GM21737 (cell line): ENCODE measurements around the gene SHISA9.

ENCODE experiments used
- ATAC-seq: cut with Tn5 transposase; IDR thresholded peaks from one replicate; pipeline ENCODE4 v1.9.1; 2021; ENCODE audit warnings: mild to moderate bottlenecking, moderate library complexity; ENCODE audit not compliant: unreplicated experiment

SHISA9 gene

DNA sequence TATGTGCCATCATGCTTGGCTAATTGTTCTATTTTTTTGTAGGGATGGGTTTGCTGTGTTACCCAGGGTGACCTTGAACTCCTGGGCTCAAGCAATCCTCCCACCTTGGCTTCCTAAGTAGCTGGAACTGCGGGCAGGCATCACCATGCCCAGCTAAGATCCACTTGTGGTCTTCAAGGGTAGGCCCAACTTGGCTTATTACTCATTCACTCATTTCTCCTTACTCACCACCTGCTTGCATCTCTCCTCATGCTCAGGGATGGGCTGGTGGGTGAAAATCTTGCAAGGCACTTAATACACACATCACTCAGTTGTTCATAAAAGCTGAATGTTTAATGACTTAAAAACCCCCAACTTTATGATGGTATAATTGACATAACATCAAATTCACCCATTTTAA, 207.8 kb downstream of the SHISA9 start:
- no peak for ATAC-seq

GRCh38 chr16:13110124-13110796, 208.9 kb downstream of the SHISA9 start:
- no peak for ATAC-seq

DNA sequence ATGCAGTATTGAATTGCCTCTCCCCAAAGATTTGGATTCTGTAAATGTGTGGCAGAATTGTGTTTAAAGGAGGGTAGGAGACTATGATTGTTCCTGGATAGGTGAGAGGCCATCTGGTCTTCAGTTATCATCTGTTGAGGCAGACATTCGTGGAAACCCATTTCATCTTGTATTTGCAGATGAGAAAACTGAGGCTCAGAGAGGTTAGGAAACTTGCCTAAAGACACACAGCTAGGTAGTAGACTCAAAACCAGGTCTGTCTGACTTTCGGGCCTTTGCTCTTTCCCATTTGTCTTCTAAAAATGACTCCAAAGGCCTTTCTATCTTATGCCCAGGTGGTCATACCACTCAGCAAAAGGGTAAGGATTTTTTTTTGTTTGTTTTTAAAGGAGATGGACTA, 210.3 kb downstream of the SHISA9 start:
- ATAC-seq, result no peak

GRCh38 chr16:13113741-13114140, 212.3 kb downstream of the SHISA9 start:
- ATAC-seq, result no peak

DNA sequence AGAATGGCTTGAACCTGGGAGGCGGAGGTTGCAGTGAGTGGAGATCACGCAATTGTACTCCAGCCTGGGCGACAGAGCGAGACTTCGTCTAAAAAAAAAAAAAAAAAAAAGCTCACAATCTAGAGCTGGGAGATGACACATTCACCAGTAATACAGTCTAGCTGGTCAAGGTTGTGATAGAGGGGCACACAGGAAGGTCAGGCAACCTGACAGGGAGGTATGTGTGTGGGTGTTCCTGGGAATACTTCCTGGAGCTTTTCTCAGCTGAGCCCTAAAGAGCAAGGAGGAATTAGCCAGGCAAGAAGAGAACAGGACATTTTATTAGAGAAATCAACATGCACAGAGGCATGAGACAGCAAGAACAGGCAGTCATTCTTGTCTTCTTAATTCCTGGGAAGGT, 216.7 kb downstream of the SHISA9 start:
- no peak for ATAC-seq

- ATAC-seq, result no peak
Observed at GRCh38 chr16:13120091-13120490, 218.7 kb downstream of the SHISA9 start.

DNA sequence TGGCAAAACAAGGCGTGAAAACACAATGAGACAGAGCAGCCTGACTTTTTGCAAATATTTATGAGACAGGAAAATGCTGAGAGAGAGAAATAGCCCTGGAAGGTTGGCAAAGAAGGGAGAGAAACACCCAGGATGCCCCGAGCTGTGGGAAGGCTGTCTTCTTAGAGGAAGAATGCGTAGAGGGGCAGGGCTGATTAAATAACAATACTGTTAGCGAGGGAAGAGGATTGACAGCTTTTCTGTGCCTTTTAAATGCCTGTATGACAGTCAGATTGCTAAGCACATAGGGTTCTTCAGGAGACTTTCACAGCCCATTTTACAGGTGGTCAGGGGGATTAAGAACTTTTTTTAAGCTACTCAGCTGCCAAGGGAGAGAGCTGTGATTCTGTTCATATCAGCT, 219.2 kb downstream of the SHISA9 start:
- ATAC-seq, result no peak

DNA sequence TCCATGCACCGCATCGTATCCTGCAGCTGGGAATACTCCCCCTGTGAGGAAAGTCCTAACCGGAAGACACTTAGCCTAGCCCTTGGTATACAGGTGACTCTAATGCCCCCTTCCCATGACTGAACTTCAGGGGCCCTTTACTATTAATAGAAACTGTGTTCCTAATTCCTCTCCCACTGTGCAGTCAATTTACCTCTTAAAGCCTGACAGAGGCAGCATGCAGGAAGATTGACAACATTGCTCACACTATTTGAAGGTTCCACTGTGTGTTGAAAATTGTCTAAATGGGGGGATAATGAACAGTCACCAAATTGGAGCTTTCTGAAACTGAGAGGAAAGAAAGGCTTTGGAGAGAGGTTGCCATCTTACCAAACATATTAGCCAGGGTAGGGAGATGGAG, 222.6 kb downstream of the SHISA9 start:
- no peak for ATAC-seq

DNA sequence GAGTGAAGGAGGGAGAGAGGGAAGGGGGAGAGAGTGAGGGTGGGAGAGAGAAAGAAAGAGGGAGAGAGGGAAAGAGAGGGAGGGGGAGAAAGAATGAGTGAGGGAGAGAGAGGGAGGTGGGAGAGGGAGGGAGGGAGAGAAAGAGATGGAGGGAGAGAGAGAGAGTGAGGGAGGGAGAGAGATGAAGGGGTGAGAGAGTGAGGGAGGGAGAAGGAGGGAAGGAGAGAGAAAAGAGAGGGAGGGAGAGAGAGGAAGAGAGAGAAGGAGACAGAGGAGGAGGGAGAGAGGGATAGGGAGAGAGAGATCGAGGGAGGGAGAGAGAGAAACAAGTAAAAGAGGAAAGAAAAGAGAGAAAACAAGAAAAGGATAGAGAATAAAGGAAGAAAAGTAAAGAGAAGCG, 225.7 kb downstream of the SHISA9 start:
- no peak for ATAC-seq

DNA sequence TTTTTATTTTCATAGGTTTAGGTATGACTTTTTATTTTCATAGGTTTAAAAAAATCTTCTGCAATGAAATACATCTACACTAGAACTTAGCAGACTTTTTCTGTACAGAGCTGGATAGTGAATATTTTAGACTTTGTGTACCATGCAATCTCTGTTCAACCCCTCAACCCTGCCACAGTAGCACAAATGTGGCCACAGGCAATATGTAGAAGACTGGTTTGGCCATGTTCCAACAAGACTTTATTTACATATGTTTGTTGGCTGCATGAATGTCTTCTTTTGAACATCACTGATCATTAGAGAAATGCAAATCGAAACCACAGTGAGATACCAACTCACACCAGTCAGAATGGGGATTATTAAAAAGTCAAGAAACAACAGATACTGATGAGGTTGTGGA, 229.2 kb downstream of the SHISA9 start:
- no peak for ATAC-seq

DNA sequence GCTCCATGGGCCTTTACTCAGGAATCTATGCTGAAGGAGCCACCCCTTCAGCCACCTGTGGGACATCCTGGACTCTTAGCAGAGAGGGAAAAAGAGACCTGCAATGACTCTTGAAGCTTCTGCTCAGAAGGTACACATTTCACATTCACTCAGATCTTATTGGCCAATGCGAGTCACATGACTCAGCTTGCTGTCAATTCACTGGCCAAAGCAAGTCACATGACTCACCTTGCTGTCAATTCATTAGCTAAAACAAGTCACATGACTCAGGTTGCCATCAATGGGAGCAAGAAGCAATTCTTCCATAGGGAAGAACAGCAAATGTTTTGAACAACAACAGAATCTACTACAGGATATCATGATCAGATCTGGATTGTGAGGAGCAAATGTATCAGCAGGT, 233.4 kb downstream of the SHISA9 start:
- ATAC-seq, result no peak

DNA sequence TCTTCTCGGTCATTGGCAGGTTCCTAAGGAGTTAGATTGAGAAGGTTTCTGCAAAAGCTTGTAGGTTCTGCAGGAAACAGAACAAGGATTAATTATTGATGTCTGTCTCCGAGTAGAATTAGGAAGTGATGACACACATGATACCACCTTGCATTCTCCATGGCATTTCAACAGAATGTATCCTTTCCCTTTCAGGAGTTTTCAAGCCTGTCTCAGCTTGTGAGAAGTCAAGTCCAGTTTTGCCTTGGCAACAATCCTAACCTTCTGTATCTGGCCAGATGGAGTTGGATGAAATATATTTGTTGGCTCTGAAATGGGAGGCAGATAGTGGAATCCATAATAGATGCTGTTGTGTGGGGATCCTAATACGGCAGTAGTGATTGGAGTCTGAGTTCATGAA, 235.5 kb downstream of the SHISA9 start:
- ATAC-seq, result no peak

DNA sequence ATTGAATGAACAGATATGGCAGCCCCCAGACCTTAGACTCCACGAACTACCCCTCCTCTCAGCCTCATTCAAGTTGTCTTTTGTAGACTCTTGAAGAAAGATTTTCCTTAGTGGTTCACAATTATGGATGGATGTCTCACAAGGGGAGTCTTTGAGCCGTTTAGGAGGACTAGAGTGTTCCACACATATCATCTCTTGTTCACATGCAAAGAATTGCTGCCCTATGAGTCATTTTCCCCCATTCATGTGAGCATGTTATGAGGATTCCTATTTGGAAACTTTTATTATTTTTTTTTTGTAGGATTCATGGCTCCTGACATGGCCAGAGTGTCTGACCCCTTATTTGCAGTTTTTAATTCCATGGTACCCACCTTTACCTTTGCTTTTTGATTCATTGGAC, 237.1 kb downstream of the SHISA9 start:
- no peak for ATAC-seq

- ATAC-seq, result no peak
Observed at GRCh38 chr16:13139661-13140241, 238.4 kb downstream of the SHISA9 start.

DNA sequence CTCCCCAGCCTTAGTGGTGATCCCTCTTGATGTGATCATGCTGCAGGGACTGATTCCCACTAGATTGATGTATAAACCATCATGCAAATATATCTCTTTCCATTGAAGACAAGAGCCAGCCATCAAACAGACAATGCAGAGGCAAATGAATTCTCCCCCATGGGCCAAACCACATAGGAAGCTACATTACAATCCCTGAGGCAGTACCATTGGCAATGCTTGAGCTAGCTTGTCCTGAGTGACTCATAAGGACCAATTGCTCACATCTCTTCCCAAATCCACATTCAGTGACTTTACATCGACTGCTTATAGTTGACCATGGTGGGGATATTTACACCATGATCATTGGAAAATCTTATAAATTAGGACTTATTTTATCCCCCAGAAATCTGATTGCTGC, 242.2 kb downstream of the SHISA9 start:
- ATAC-seq, result no peak

DNA sequence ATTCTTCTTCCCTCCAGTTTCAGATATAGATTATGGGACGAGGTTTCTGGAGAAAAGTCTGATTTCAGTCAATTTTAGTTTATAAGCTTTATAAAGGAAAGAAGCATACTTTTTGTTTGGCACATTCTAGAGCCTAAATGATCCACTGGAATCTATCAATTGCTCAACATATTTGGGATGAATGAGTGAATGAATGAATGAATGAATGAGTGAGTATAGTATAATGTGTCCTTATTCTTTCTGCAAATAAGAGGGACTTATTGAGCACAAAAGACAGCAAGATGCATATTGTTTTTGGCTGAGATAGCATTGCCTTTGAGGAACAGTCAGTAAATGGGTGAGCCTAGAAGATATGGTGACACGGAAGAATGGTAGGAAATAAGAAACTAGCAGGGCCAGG, 245.4 kb downstream of the SHISA9 start:
- no peak for ATAC-seq

- no peak for ATAC-seq
Observed at GRCh38 chr16:13148294-13148693, 246.9 kb downstream of the SHISA9 start.

- no peak for ATAC-seq
Observed at GRCh38 chr16:13148836-13149235, 247.4 kb downstream of the SHISA9 start.

GRCh38 chr16:13150181-13150885, 248.9 kb downstream of the SHISA9 start:
- no peak for ATAC-seq

- ATAC-seq, result no peak
Observed at GRCh38 chr16:13153696-13154095, 252.3 kb downstream of the SHISA9 start.

- no peak for ATAC-seq
Observed at GRCh38 chr16:13154799-13155198, 253.4 kb downstream of the SHISA9 start.

DNA sequence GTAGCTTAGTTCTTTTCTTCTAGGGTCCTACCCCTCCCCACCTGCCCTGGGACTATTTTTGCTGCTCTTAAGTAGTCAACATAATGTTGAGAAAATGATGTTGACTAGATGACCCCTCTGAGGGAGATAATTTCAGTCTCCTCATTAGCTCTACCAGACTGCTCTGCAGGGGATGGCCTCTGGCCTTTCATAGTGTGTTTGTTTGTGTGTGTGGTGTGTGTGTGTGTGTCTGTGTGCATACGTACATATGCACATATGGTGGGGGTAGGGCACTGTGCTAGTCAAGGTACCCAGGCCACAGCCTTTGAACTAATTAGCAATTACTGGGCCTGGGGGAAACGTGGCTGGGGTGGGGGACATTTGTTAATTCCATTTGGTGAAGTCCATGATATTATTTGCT, 254.0 kb downstream of the SHISA9 start:
- no peak for ATAC-seq
